Spinal cord (tissue), 10 donors: Measurements from ENCODE around the gene SMARCA4. TPM values are rescaled to one million over a fixed set of nuclear protein-coding genes. Genes with fewer than 3 reads are reported as not detected.

Source experiments
- DNase-seq, 6 donors: peaks; one replicate each; pipeline versions ENCODE4 v3.0.0 to v3.0.0-alpha.2; 2013 to 2015; ENCODE audit warnings: low spot score in 6 of 6, low read depth in 4 of 6
- H3K27ac ChIP-seq: one replicate; pipeline ENCODE4 v1.5.1; 2013; ENCODE audit warnings: low read depth, low read length, control low read depth
- H3K27me3 ChIP-seq: one replicate; pipeline ENCODE4 v1.6.1; 2013; ENCODE audit warnings: low read length; ENCODE audit not compliant: control insufficient read depth, insufficient read depth
- H3K36me3 ChIP-seq: one replicate; pipeline ENCODE4 v1.6.1; 2013; ENCODE audit warnings: low read length; ENCODE audit not compliant: control insufficient read depth, insufficient read depth
- H3K4me1 ChIP-seq: one replicate; pipeline ENCODE4 v1.6.1; 2013; ENCODE audit warnings: low read length; ENCODE audit not compliant: control insufficient read depth, insufficient read depth
- H3K4me3 ChIP-seq: one replicate; pipeline ENCODE4 v1.5.1; 2013; ENCODE audit warnings: low read depth, low read length, control low read depth
- H3K9me3 ChIP-seq: one replicate; pipeline ENCODE4 v1.6.1; 2013; ENCODE audit warnings: low read length; ENCODE audit not compliant: control insufficient read depth, insufficient read depth
- WGBS: methylation state at CpG from one replicate; pipeline ENCODE4 v1.1.5; 2013; ENCODE audit warnings: missing lambda C conversion rate; ENCODE audit not compliant: insufficient coverage; 5-methylcytosine and 5-hydroxymethylcytosine counted together
- polyA plus RNA-seq, 2 donors: library from polyadenylated mRNA; unstranded; fragments of 120-200 nt; gene quantifications; one replicate each; pipeline ENCODE4 v1.2.1, GENCODE V29; 2013; ENCODE audit not compliant: insufficient read length in 2 of 2
- total RNA-seq, 2 donors: library from RNA; depleted of rRNA in 1 of 2; stranded (reverse); fragments of 120-200 nt in 1 of 2; fragments of >200 nt in 1 of 2; gene quantifications; one replicate each; pipeline versions ENCODE4 v1.2.3 to v1.2.4, GENCODE V29; 2013 to 2014
- donor health status: healthy.

SMARCA4 gene
- total and polyA plus RNA-seq, 4 donors = 86.5 to 228 (median 159) TPM

GRCh38 chr19:10975374-10976130 lies 14.7 kb downstream of the SMARCA4 start:
- Histone ChIP-seq H3K4me3 (no peak overlapping the region), H3K9me3 (no peaks in the 10 kb centered on the region), H3K27me3 (no peaks in the 10 kb centered on the region), H3K27ac (peak overlapping the region; percentile 63), H3K4me1 (peaks cover 24% of the 10 kb centered on the region), H3K36me3 (peaks cover 4% of the 10 kb centered on the region)
- peak in 1 of 6 donors; percentile 67 for DNase-seq
- WGBS = 69% methylated on average over 13 of the region's 19 CpGs

DNA sequence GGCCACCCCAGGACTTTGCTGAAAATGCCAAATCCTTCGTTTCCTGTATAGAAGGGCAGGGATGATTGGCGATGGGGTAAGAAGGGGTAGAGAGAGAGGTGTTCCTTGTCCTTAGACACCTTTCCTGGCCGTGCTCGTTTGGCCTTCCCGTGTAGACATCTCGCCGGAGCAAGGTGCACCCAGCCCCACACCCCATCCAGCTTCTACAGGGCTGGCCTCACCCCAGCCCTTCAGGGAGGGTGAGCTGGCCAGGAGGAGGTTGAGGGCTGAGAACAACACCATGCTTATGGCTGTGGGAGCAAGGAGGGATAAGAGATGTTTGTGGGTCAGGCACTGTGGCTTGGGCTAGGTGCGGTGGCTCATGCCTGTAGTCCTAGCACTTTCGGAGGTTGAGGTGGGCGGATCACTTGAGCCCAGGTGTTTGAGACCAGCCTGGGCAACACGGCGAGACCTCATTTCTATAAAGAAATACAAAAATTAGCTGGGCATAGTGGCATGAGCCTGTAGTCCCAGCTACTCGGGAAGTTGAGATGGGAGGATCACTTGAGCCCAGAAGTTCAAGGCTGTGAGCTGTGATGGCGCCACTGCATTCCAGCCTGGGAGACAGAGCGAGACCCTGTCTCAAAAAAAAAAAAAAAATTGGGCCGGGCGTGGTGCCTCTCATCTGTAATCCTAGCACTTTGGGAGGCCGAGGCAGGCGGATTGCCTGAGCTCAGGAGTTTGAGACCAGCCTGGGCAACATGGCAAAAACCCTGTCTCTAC lies 15.5 kb downstream of the SMARCA4 start:
- Histone ChIP-seq H3K27me3 (no peaks in the 10 kb centered on the region), H3K9me3 (no peaks in the 10 kb centered on the region), H3K36me3 (peaks cover 8% of the 10 kb centered on the region), H3K4me1 (peaks cover 24% of the 10 kb centered on the region), H3K4me3 (no peak overlapping the region), H3K27ac (peak overlapping the region; percentile 63)
- DNase-seq = no peak
- 86% methylated on average over 8 of the region's 19 CpGs for WGBS

- 85% methylated on average over 5 of the region's 5 CpGs for WGBS
- Histone ChIP-seq H3K27ac (no peak overlapping the region), H3K9me3 (no peaks in the 10 kb centered on the region), H3K27me3 (no peaks in the 10 kb centered on the region), H3K36me3 (peaks cover 8% of the 10 kb centered on the region), H3K4me3 (no peak overlapping the region), H3K4me1 (peaks cover 24% of the 10 kb centered on the region)
- DNase-seq = no peak
These were observed 16.9 kb downstream of the SMARCA4 start for GRCh38 chr19:10977742-10978092.

DNA sequence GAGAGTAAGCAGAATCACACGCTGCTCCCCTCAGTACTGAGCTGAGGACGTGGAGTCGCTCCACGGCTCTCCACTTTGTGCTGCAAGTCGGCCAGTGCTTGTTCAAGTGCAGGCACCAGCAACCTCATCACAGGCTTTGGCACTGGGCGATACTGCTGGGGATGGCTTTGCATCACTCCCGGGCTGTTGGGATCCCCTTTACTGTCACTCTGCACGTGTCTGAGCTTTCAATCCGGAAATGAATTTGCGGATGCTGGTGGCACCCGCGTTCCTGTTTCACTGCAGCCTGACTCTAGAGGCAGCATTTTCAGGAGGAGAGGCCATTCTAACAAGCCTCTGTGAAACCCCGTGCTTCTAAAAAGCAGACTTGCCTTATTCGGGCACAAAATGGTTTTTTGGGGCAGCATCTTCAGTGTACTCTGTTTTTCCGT lies 19.1 kb downstream of the SMARCA4 start:
- no peak overlapping the region for H3K27ac ChIP-seq
- whole genome bisulfite sequencing = 66% methylated on average over 15 of the region's 15 CpGs
- no peak overlapping the region for H3K4me3 ChIP-seq
- no peaks in the 10 kb centered on the region for H3K27me3 ChIP-seq
- H3K36me3 ChIP-seq = peaks cover 26% of the 10 kb centered on the region
- no peaks in the 10 kb centered on the region for H3K9me3 ChIP-seq
- DNase-seq = no peak
- H3K4me1 ChIP-seq = peaks cover 24% of the 10 kb centered on the region

DNA sequence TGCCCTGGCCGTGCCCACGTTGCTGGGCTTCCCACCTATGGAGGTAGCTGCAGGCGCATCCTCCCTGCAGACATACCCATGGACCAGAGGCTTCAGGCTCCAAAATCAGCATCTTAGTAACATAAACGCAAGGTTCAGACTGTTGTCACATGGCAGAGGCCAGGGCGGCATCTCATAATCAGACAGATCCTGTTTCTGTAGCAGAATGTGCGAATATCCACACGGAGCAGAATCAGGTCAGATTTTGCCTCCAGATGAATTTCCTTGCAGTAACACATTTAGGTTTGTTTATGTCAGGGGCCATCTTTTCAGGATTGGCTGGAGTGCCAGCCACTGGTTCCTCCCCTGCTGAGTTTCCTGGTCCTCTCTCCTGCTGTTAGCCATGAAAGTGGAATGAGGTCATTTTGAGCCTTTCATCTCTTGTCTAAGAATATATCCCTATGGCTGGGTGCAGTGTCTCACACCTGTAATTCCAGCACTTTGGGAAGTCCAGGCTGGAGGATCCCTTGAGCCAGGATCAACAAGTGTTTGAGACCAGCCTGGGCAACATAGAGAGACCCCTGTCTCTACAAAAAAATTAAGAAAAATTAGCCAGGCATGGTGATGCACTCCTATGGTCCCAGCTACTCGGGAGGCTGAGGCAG lies 20.5 kb downstream of the SMARCA4 start:
- no peaks in the 10 kb centered on the region for H3K27me3 ChIP-seq
- DNase-seq = no peak
- H3K36me3 ChIP-seq = peaks cover 36% of the 10 kb centered on the region
- H3K4me3 ChIP-seq = no peak overlapping the region
- H3K27ac ChIP-seq = no peak overlapping the region
- no peaks in the 10 kb centered on the region for H3K9me3 ChIP-seq
- peaks cover 9% of the 10 kb centered on the region for H3K4me1 ChIP-seq
- WGBS = 87% methylated on average over 7 of the region's 8 CpGs

- Histone ChIP-seq H3K27ac (no peak overlapping the region), H3K27me3 (no peaks in the 10 kb centered on the region), H3K36me3 (peaks cover 53% of the 10 kb centered on the region), H3K4me1 (no peaks in the 10 kb centered on the region), H3K9me3 (no peaks in the 10 kb centered on the region), H3K4me3 (no peak overlapping the region)
- no peak for DNase-seq
- WGBS = 100% methylated on average over 1 of the region's 6 CpGs
These were observed 22.2 kb downstream of the SMARCA4 start for GRCh38 chr19:10983026-10983425.

GRCh38 chr19:10984166-10984735 lies 23.4 kb downstream of the SMARCA4 start:
- WGBS = 86% methylated on average over 10 of the region's 21 CpGs
- Histone ChIP-seq H3K27me3 (no peaks in the 10 kb centered on the region), H3K9me3 (no peaks in the 10 kb centered on the region)

DNA sequence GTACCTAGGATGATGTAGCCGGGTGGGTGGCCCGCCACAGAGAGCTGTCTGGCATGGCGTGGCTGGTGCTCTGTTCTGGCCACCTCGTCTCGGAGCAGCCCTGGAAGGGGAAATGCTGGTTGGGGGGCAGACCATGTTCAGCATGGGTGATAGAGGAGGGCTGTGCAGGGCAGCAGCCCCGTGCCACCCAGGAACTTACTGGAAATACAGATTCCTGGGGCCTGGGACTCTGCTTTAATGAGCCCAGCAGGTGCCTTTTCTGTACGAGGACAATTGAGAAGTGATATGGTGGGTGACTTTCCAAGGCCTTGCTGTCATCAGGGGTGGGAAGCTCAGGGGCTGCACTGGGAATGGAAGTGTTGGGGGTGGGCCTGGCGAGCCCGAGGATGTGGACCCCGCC lies 24.7 kb downstream of the SMARCA4 start:
- peaks cover 77% of the 10 kb centered on the region for H3K36me3 ChIP-seq
- no peaks in the 10 kb centered on the region for H3K27me3 ChIP-seq
- DNase-seq = no peak
- WGBS = 92% methylated on average over 10 of the region's 10 CpGs
- H3K4me3 ChIP-seq = no peak overlapping the region
- no peaks in the 10 kb centered on the region for H3K9me3 ChIP-seq
- no peak overlapping the region for H3K27ac ChIP-seq
- H3K4me1 ChIP-seq = no peaks in the 10 kb centered on the region

More at GRCh38 chr19:10984166-10984735, 23.4 kb downstream of the SMARCA4 start:
- no peak overlapping the region for H3K27ac ChIP-seq
- H3K36me3 ChIP-seq = peaks cover 65% of the 10 kb centered on the region
- no peak for DNase-seq
- no peaks in the 10 kb centered on the region for H3K4me1 ChIP-seq
- H3K4me3 ChIP-seq = no peak overlapping the region

DNA sequence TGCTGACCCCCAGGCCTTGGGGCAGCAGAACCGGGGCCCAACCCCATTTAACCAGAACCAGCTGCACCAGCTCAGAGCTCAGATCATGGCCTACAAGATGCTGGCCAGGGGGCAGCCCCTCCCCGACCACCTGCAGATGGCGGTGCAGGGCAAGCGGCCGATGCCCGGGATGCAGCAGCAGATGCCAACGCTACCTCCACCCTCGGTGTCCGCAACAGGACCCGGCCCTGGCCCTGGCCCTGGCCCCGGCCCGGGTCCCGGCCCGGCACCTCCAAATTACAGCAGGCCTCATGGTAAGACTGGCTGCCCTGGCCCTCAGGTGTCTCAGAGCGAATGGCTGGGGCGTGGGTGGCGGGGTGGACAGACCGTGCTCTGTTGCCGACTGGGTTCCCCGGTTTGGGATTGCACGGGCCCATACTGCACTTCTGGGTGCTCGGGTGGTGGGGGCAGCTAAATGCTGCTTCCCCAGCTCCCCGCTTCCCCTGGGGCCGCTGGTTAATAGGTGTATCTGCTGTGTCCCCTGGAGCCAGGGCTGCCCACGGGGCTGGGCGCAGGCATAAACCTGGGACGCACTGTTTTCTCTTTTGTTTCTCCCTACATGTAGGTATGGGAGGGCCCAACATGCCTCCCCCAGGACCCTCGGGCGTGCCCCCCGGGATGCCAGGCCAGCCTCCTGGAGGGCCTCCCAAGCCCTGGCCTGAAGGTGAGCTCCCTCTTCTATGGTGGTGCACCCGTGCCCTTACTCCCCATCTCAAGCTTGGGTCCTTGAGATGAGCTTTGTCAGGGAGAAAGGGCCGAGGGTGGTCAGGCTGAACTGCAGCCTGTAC lies 25.7 kb downstream of the SMARCA4 start:
- 95% methylated on average over 32 of the region's 32 CpGs for WGBS
- Histone ChIP-seq H3K4me3 (no peak overlapping the region), H3K27ac (no peak overlapping the region), H3K27me3 (no peaks in the 10 kb centered on the region), H3K4me1 (no peaks in the 10 kb centered on the region), H3K36me3 (peaks cover 83% of the 10 kb centered on the region), H3K9me3 (no peaks in the 10 kb centered on the region)
- DNase-seq = no peak
